Epithelial cell of proximal tubule (primary cell): Measurements from ENCODE around the gene RALBP1. TPM values are rescaled to one million over a fixed set of nuclear protein-coding genes. Genes with fewer than 3 reads are reported as not detected.

Experiments used
- DNase-seq: peaks from one replicate; pipeline ENCODE4 v3.0.0-alpha.2; 2011; ENCODE audit warnings: low read depth
- H3K4me3 ChIP-seq: 2 replicates; pipeline ENCODE4 v1.5.1; 2011; ENCODE audit warnings: low read depth, mild to moderate bottlenecking, low read length
- CTCF ChIP-seq: conservative IDR thresholded peaks from 2 replicates; pipeline ENCODE4 v1.5.1; 2012; ENCODE audit warnings: low read depth, mild to moderate bottlenecking, low read length
- total RNA-seq: library from RNA; depleted of rRNA; stranded (reverse); fragments of >200 nt; gene quantifications from 2 replicates; pipeline ENCODE4 v1.2.3, GENCODE V29; 2015

RALBP1 gene
- total RNA-seq, 1 donor from 2014 or later: 57.5 TPM

- no peak overlapping the region for H3K4me3 ChIP-seq
- no peak for DNase-seq
- no peak for TF ChIP-seq CTCF
Observed at GRCh38 chr18:9508446-9509025, 33.2 kb downstream of the RALBP1 start.

GRCh38 chr18:9513971-9514512, 38.7 kb downstream of the RALBP1 start:
- no peak overlapping the region for H3K4me3 ChIP-seq
- no peak for DNase-seq
- no peak for TF ChIP-seq CTCF

- no peak overlapping the region for H3K4me3 ChIP-seq
- DNase-seq: no peak
- peak; percentile 94 for TF ChIP-seq CTCF
Observed at GRCh38 chr18:9516437-9517064, 41.2 kb downstream of the RALBP1 start.

GRCh38 chr18:9517869-9518268, 42.6 kb downstream of the RALBP1 start:
- no peak for TF ChIP-seq CTCF
- no peak overlapping the region for H3K4me3 ChIP-seq
- DNase-seq: no peak

- no peak overlapping the region for H3K4me3 ChIP-seq
- DNase-seq: no peak
- no peak for TF ChIP-seq CTCF
Observed at GRCh38 chr18:9519399-9519798, 44.1 kb downstream of the RALBP1 start.

GRCh38 chr18:9520666-9521065, 45.4 kb downstream of the RALBP1 start:
- no peak overlapping the region for H3K4me3 ChIP-seq
- DNase-seq: no peak
- TF ChIP-seq CTCF: no peak

- no peak overlapping the region for H3K4me3 ChIP-seq
- no peak for DNase-seq
- no peak for TF ChIP-seq CTCF
Observed at GRCh38 chr18:9521770-9522169, 46.5 kb downstream of the RALBP1 start.
